PC-9 (cell line): ENCODE measurements around the gene RALGPS1. TPM values are rescaled to one million over a fixed set of nuclear protein-coding genes. Genes with fewer than 3 reads are reported as not detected.

ENCODE experiments used
- BruUV-seq: library from RNA; stranded (reverse); fragments of 400-500 nt; replicated peaks from 2 replicates; lab custom pipeline; 2021; lab: Mats Ljungman, UMichigan
- CTCF ChIA-PET: fragments of 300-600 bp; sonication (Branson Sonifier 250); formaldehyde crosslinking; loops from one replicate; lab custom pipeline; 2022; ENCODE audit warnings: antibody characterized with exemption; lab: Charles Lee
- POLR2A ChIA-PET: fragments of 300-600 bp; sonication (Branson Sonifier 250); formaldehyde crosslinking; loops from one replicate; lab custom pipeline; 2022; ENCODE audit warnings: antibody characterized with exemption; ENCODE audit not compliant: unreplicated experiment; lab: Charles Lee
- DNase-seq, 2 experiments: peaks; one replicate each; pipeline versions ENCODE4 v3.0.0 to v3.0.0-alpha.2; 2015 to 2022; ENCODE audit warnings: mixed read lengths in 1 of 2
- H2AFZ ChIP-seq: fragments of 200-600 bp; sonication (generic); 2 replicates; pipeline ENCODE4 v1.8.1; 2017; ENCODE audit warnings: antibody characterized with exemption
- H3F3A ChIP-seq: fragments of 200-600 bp; sonication (generic); 2 replicates; pipeline ENCODE4 v1.8.1; 2017; ENCODE audit warnings: antibody characterized with exemption, mild to moderate bottlenecking, low read depth; ENCODE audit not compliant: insufficient read depth
- H3K27ac ChIP-seq: fragments of 200-600 bp; sonication (generic); 2 replicates; pipeline ENCODE4 v1.6.1; 2016; ENCODE audit warnings: mixed run types
- H3K27me3 ChIP-seq: fragments of 200-600 bp; sonication (generic); 2 replicates; pipeline ENCODE4 v1.6.1; 2016; ENCODE audit warnings: low read depth, mixed run types; ENCODE audit not compliant: insufficient read depth
- H3K36me3 ChIP-seq: fragments of 200-600 bp; sonication (generic); 2 replicates; pipeline ENCODE4 v1.6.1; 2016; ENCODE audit warnings: low read depth, mixed run types
- H3K4me1 ChIP-seq: fragments of 200-600 bp; sonication (generic); replicated peaks from 2 replicates; pipeline ENCODE4 v1.6.1; 2016; ENCODE audit warnings: mixed run types; ENCODE audit not compliant: insufficient read depth
- H3K4me2 ChIP-seq: fragments of 200-600 bp; sonication (generic); 2 replicates; pipeline ENCODE4 v1.6.1; 2017; ENCODE audit warnings: mixed run types
- H3K4me3 ChIP-seq: fragments of 200-600 bp; sonication (generic); 2 replicates; pipeline ENCODE4 v1.6.1; 2016; ENCODE audit warnings: mixed run types
- H3K79me2 ChIP-seq: fragments of 200-600 bp; sonication (generic); 2 replicates; pipeline ENCODE4 v1.6.1; 2017; ENCODE audit warnings: low read depth, mixed run types
- H3K9me2 ChIP-seq: fragments of 200-600 bp; sonication (generic); 2 replicates; pipeline ENCODE4 v1.8.1; 2017; ENCODE audit warnings: mild to moderate bottlenecking; ENCODE audit not compliant: insufficient read depth
- H3K9me3 ChIP-seq: fragments of 200-600 bp; sonication (generic); 2 replicates; pipeline ENCODE4 v1.8.1; 2016; ENCODE audit warnings: low read depth; ENCODE audit not compliant: insufficient read depth
- H4K20me1 ChIP-seq: fragments of 200-600 bp; sonication (generic); 2 replicates; pipeline ENCODE4 v1.8.1; 2017; ENCODE audit not compliant: insufficient read depth
- EZH2 ChIP-seq: fragments of 200-600 bp; sonication (generic); IDR thresholded peaks from 2 replicates; pipeline ENCODE4 v1.8.0; 2017; ENCODE audit warnings: antibody characterized with exemption, low read depth
- intact Hi-C: fragments of 100-400 bp; cut with micrococcal nuclease; formaldehyde crosslinking; loops from one replicate; pipeline ENCODE4 v1.10.0; 2022; ENCODE audit not compliant: unreplicated experiment
- total RNA-seq: library from RNA; stranded (reverse); gene quantifications from 2 replicates; pipeline ENCODE4 v1.2.3, GENCODE V29; 2021
- TF ChIP-seq, protein P1 (sequence below): fragments of 200-600 bp; sonication (generic); conservative IDR thresholded peaks from 2 replicates; pipeline ENCODE4 v1.6.1; 2017; ENCODE audit warnings: mixed run types, antibody characterized with exemption, mild to moderate bottlenecking, moderate library complexity

RALGPS1 gene
- total RNA-seq, 1 experiment from 2014 or later, result 23.3 TPM

DNA sequence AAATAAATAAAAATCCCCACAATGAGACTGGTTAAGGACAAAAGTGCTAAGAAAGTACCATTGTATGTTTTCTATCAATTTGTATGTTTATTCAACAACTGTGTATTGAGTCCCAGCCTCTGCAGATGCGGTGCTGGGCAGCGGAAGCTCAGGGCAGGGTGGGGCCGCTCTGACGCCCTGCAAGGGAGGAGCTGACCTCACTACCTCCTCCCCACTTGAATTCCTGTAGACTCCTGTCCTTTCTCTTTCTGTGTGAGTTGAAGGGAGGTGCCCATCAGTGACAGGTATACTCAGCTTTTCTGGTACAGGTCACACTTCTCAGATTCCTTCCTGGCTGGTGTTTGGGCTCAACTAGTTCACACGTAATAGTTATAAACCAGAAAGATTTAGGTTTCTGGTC, 180.8 kb downstream of the RALGPS1 start:
- Histone ChIP-seq H3K9me2 (no peaks in the 10 kb centered on the region), H3K36me3 (no peaks in the 10 kb centered on the region), H3K4me2 (no peak overlapping the region), H4K20me1 (no peaks in the 10 kb centered on the region), H3K79me2 (no peaks in the 10 kb centered on the region), H2AFZ (no peak overlapping the region), H3F3A (no peaks in the 10 kb centered on the region), H3K9me3 (no peaks in the 10 kb centered on the region), H3K4me1 (no peaks in the 10 kb centered on the region), H3K4me3 (no peak overlapping the region), H3K27me3 (no peaks in the 10 kb centered on the region), H3K27ac (no peak overlapping the region)
- intact Hi-C loops, result no loop called here
- BruUV-seq, result no TSS peak
- ChIA-PET CTCF (interaction anchor here (0.6 to 0.7 kb wide), 4 partner anchors 13 to 307 kb away, joined by 3 to 9 read pairs (median 4); no protein-coding TSS in a partner anchor), POLR2A (interaction anchor here (0.6 kb wide), 1 partner anchor 16 kb away, joined by 3 read pairs; no protein-coding TSS in a partner anchor)
- TF ChIP-seq, protein P1, sequence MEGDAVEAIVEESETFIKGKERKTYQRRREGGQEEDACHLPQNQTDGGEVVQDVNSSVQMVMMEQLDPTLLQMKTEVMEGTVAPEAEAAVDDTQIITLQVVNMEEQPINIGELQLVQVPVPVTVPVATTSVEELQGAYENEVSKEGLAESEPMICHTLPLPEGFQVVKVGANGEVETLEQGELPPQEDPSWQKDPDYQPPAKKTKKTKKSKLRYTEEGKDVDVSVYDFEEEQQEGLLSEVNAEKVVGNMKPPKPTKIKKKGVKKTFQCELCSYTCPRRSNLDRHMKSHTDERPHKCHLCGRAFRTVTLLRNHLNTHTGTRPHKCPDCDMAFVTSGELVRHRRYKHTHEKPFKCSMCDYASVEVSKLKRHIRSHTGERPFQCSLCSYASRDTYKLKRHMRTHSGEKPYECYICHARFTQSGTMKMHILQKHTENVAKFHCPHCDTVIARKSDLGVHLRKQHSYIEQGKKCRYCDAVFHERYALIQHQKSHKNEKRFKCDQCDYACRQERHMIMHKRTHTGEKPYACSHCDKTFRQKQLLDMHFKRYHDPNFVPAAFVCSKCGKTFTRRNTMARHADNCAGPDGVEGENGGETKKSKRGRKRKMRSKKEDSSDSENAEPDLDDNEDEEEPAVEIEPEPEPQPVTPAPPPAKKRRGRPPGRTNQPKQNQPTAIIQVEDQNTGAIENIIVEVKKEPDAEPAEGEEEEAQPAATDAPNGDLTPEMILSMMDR, result no peak
- TF ChIP-seq EZH2, result no peak
- DNase-seq, result peak in 1 of 2 experiments; percentile 56

DNA sequence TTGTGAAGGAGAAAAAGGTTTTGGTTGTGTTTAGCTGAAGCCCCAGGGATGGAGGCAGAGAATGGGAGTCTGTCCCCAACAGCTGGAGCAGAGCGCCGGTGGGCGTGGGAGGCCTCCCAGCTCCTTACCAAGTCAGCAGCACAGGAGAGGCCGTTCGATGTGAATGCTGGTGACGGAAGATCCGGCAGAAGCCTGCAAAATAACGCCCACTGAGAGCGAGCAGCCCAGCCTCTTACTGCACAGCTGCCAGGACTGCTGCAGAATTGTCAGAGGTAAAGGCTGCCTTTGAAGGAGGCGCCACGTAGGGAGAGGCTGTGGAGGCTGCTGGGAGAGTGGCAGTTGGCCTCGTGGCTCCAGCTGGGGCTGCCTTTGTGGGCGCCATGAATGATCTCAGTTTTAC, 181.6 kb downstream of the RALGPS1 start:
- Histone ChIP-seq H3F3A (no peaks in the 10 kb centered on the region), H3K27me3 (no peaks in the 10 kb centered on the region), H3K9me2 (no peaks in the 10 kb centered on the region), H3K4me3 (no peak overlapping the region), H2AFZ (no peak overlapping the region), H3K9me3 (no peaks in the 10 kb centered on the region), H3K4me2 (no peak overlapping the region), H3K36me3 (no peaks in the 10 kb centered on the region), H3K79me2 (no peaks in the 10 kb centered on the region), H3K4me1 (no peaks in the 10 kb centered on the region), H3K27ac (no peak overlapping the region), H4K20me1 (no peaks in the 10 kb centered on the region)
- no TSS peak for BruUV-seq
- TF ChIP-seq, protein P1, result no peak
- no peak for TF ChIP-seq EZH2
- POLR2A ChIA-PET, result no interaction called here
- no peak for DNase-seq
- intact Hi-C loops, result no loop called here
- CTCF ChIA-PET, result no interaction called here

DNA sequence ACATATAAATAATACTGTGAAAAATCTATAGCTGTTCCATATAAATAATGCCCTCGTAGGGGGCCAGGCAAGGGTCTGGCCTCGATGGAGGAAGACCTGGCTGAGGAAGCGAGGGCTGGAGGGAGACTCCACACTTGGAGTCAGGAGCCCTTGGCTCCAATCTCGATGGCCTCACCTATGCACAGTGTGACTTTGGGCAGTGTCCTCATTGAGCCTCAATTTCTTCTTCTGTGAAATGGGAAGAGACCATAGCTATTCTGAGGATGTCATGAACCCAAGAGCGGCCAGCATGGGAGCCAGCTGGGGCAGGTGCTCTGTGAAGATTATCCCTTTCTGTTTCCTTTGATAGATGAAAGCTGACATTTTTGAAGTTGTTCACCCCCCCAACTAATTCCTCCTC, 183.1 kb downstream of the RALGPS1 start:
- intact Hi-C loops, result no loop called here
- no peak overlapping the region for H3K27ac ChIP-seq
- ChIA-PET CTCF (no interaction called here), POLR2A (no interaction called here)
- H3K9me2 ChIP-seq, result no peaks in the 10 kb centered on the region
- TF ChIP-seq EZH2, result no peak
- TF ChIP-seq, protein P1, result no peak
- no peaks in the 10 kb centered on the region for H3F3A ChIP-seq
- no peaks in the 10 kb centered on the region for H4K20me1 ChIP-seq
- H3K36me3 ChIP-seq, result no peaks in the 10 kb centered on the region
- no peaks in the 10 kb centered on the region for H3K27me3 ChIP-seq
- no peak for DNase-seq
- H3K79me2 ChIP-seq, result no peaks in the 10 kb centered on the region
- no peak overlapping the region for H3K4me3 ChIP-seq
- BruUV-seq, result no TSS peak
- H3K4me2 ChIP-seq, result no peak overlapping the region
- H3K4me1 ChIP-seq, result no peaks in the 10 kb centered on the region
- H3K9me3 ChIP-seq, result no peaks in the 10 kb centered on the region
- H2AFZ ChIP-seq, result no peak overlapping the region
